GM12801 (cell line): ENCODE results near the gene PRAMEF20.

ENCODE experiments used
- TF ChIP-seq, protein P1 (sequence below): IDR thresholded peaks from one replicate; pipeline ENCODE4 v1.5.1; 2011; ENCODE audit warnings: control low read depth; ENCODE audit not compliant: insufficient read length; ENCODE audit errors: extremely low read depth

The PRAMEF20 gene

DNA sequence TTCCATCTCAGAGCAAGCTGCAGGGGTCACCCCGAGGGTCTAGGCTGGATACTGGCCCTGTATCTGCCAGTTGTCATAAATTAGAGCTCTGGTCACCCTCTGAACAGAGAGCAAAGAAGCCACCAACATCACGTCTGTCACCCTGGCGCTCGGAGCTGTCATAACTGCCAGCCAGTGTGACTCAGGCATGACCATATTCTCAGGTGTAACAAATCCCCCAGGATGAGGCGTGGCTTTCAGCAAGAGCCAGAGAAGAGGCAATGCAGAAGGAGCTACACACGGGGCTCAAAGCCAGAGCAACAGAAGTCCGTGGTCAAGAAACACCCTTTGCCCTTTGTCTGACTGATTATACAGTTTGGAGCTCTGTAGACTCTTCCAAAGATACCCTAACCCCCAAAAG is 40.0 kb downstream of the PRAMEF20 start:
- TF ChIP-seq, protein P1, sequence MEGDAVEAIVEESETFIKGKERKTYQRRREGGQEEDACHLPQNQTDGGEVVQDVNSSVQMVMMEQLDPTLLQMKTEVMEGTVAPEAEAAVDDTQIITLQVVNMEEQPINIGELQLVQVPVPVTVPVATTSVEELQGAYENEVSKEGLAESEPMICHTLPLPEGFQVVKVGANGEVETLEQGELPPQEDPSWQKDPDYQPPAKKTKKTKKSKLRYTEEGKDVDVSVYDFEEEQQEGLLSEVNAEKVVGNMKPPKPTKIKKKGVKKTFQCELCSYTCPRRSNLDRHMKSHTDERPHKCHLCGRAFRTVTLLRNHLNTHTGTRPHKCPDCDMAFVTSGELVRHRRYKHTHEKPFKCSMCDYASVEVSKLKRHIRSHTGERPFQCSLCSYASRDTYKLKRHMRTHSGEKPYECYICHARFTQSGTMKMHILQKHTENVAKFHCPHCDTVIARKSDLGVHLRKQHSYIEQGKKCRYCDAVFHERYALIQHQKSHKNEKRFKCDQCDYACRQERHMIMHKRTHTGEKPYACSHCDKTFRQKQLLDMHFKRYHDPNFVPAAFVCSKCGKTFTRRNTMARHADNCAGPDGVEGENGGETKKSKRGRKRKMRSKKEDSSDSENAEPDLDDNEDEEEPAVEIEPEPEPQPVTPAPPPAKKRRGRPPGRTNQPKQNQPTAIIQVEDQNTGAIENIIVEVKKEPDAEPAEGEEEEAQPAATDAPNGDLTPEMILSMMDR, result no peak

DNA sequence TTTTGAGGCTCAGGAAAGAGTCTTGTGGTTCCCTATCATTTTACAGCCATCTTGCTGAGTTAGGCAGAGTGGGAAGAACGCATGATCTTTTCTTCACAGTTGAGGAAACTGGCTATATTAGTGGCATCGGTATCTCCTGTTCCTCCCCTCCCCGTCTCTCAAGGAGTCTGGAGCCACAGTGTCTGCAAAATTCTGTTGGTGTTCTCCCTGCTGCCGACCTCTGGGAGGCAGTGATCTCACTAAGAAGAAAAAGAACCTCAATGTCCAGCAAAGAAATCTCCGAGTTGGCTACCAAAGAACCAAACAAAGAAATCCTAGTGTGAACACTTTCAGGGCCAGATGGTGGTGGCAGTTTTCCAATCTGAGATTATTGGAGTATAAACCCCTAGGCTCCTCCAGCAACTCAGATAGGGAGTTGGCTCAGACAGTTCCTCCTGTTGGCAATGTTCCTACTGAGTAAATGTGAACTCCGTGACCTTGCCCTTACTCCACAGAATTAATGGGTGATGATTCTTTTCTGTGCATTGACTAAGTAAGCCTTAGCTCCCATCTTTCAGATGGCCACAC is 41.2 kb downstream of the PRAMEF20 start:
- TF ChIP-seq, protein P1, result no peak

DNA sequence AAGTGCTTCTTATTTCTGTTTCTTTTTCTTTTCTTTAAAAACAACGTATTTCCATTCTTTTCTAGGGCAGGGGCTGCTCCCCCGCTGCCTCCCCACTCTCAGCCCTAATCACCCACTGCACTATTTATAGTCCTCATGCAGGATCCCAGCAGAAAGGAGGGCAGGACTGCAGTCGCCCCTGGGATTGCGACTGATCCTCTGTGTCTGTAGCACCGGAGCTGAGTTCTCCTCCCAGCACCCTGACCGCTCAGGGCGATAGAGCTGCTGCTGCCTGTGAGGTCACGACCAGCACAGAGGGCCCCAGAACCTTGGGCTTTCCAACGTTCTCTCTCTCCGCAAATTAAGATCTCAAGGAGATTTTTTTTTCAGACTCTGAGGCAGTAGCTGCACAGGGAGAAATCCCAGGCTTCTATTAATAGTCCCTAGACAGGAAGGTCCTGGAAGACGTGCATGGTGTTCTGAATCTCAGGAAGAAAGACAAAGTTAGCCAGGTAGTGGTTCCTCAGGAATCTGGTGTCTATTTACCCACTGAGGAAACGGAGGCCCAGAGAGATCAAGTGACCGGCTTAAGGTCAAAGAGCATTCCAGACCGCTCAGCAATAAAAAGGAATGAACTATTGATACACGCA is 46.8 kb downstream of the PRAMEF20 start:
- TF ChIP-seq, protein P1, result no peak

DNA sequence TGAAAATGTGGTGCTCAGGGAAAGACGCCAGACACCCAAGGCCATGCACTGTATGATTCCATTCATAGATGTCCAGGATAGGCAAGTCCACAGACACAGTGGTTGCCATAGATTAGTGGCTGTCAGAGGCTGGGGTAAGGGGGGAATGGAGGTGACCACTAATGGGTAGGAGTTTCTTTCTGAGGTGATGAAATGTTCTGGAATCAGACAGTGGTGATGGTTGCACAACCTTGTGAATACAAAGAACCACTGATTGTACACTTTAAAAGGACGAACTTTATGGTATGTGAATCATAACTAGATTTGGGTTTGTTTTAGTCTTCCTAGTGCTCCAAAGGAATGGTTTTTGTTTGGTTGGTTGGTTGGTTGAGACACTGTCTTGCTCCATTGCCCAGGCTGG is 51.7 kb downstream of the PRAMEF20 start:
- TF ChIP-seq, protein P1, result no peak

DNA sequence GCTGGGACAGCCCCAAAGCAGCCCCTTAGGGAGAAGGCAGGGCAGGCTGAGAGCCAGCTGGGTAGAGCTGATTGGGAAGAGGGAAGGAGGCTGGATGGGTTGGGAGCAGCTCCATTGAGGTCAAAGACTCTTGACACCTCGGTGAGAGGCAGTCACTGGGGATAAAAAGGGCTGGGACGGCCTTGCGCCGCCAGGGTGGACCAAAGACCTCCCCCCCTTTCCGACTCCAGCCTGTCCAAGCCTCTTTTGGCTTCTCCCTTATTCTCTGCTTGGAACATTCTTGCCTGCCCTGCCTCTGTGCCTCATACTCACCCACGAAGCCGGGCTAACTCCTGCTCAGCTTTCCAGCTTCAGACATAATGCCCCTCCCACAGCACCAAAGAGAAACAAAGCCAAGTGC is 52.4 kb downstream of the PRAMEF20 start:
- TF ChIP-seq, protein P1, result no peak

DNA sequence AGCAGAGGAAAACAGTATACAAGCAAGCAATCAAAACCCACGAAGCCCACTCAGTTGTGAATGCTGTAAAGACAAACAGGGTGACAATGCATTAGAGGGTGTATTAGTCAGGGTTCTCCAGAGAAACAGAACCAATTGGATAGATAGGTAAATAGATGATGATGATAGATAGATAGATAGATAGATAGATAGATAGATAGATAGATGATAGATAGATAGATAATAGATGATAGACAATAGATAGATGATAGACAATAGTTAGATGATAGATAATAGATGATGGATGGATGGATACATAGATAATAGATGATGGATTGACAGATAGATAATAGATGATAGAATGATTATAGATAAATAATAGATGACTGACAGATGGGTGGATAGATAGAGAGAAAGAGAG is 55.3 kb downstream of the PRAMEF20 start:
- TF ChIP-seq, protein P1, result no peak

DNA sequence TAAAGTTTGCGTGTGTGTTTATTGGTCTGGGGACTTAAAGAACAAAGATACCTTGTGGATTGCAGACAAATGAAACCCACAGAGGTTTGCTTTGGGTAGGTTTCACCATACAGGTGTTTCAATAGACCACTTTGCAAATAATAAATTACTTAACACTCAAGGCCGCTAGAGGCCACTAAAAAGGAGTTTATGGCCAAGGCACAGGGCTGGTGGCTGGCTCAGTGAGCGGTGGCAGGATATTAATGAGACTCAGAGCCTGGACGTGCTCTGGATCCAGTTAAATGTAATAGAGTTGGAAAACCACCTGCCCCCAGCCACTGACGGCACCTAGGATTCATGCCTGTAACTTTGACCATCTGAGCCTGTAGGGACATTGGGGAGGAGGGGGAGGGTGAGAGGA is 59.1 kb downstream of the PRAMEF20 start:
- TF ChIP-seq, protein P1, result no peak
